SK-N-SH treated with all-trans-retinoic acid at 6 μM for 48 hours (cell line): ENCODE results near the gene SMCP.

Experiments
- ATAC-seq: fragments of 200-7000 bp; cut with Tn5 transposase; 3 replicates; pipeline ENCODE4 v1.9.1; 2020; ENCODE audit warnings: mild to moderate bottlenecking, moderate library complexity
- ARNTL ChIP-seq: fragments of 450-650 bp; formaldehyde crosslinking; IDR thresholded peaks from 2 replicates; pipeline ENCODE4 v1.5.0; 2020; ENCODE audit warnings: low read depth, mild to moderate bottlenecking, moderate library complexity, borderline replicate concordance
- BACH2 ChIP-seq: fragments of 250-450 bp; sonication (Bioruptor Pico); IDR thresholded peaks from 2 replicates; pipeline ENCODE4 v1.9.0; 2021; ENCODE audit warnings: mild to moderate bottlenecking, borderline replicate concordance
- CSDC2 ChIP-seq: fragments of 250-450 bp; sonication (Bioruptor Pico); IDR thresholded peaks from 2 replicates; pipeline ENCODE4 v1.5.0; 2020; ENCODE audit warnings: mild to moderate bottlenecking, moderate library complexity
- CSRNP3 ChIP-seq: fragments of 250-450 bp; sonication (Bioruptor Pico); IDR thresholded peaks from 2 replicates; pipeline ENCODE4 v1.5.1; 2021; ENCODE audit warnings: mild to moderate bottlenecking, moderate library complexity
- ESRRG ChIP-seq: fragments of 250-450 bp; sonication (Bioruptor Pico); IDR thresholded peaks from 2 replicates; pipeline ENCODE4 v1.6.1; 2021; ENCODE audit warnings: mild to moderate bottlenecking
- GLIS3 ChIP-seq: fragments of 250-450 bp; sonication (Bioruptor Pico); IDR thresholded peaks from 2 replicates; pipeline ENCODE4 v1.5.0; 2020; ENCODE audit warnings: mild to moderate bottlenecking, moderate library complexity
- ISL1 ChIP-seq: fragments of 250-450 bp; sonication (Bioruptor Pico); IDR thresholded peaks from 2 replicates; pipeline ENCODE4 v2.1.2; 2022; ENCODE audit warnings: mild to moderate bottlenecking, moderate library complexity
- OSR1 ChIP-seq: fragments of 250-450 bp; sonication (Bioruptor Pico); IDR thresholded peaks from 2 replicates; pipeline ENCODE4 v1.8.0; 2022; ENCODE audit warnings: moderate library complexity, mild to moderate bottlenecking, inconsistent platforms
- POU6F1 ChIP-seq: fragments of 250-450 bp; sonication (Bioruptor Pico); IDR thresholded peaks from 2 replicates; pipeline ENCODE4 v1.8.0; 2021; ENCODE audit warnings: low read depth, mild to moderate bottlenecking, moderate library complexity, borderline replicate concordance
- PPARA ChIP-seq: fragments of 250-450 bp; sonication (Bioruptor Pico); IDR thresholded peaks from 2 replicates; pipeline ENCODE4 v1.5.0; 2020; ENCODE audit warnings: mild to moderate bottlenecking, borderline replicate concordance
- RARB ChIP-seq: fragments of 250-450 bp; sonication (Bioruptor Pico); IDR thresholded peaks from 2 replicates; pipeline ENCODE4 v1.8.0; 2021; ENCODE audit warnings: mild to moderate bottlenecking, moderate library complexity
- SNAI2 ChIP-seq: fragments of 250-450 bp; sonication (Bioruptor Pico); IDR thresholded peaks from 2 replicates; pipeline ENCODE4 v1.5.0; 2020; ENCODE audit warnings: mild to moderate bottlenecking, moderate library complexity
- TCF4 ChIP-seq: fragments of 250-450 bp; sonication (Bioruptor Pico); IDR thresholded peaks from 2 replicates; pipeline ENCODE4 v1.8.0; 2021; ENCODE audit warnings: mild to moderate bottlenecking, moderate library complexity, borderline replicate concordance
- TOX ChIP-seq: fragments of 250-450 bp; sonication (Bioruptor Pico); IDR thresholded peaks from 2 replicates; pipeline ENCODE4 v1.8.0; 2021; ENCODE audit warnings: mild to moderate bottlenecking, moderate library complexity, borderline replicate concordance
- TSHZ2 ChIP-seq: fragments of 250-450 bp; sonication (Bioruptor Pico); IDR thresholded peaks from 2 replicates; pipeline ENCODE4 v1.5.0; 2020; ENCODE audit warnings: mild to moderate bottlenecking, moderate library complexity
- ZC3H10 ChIP-seq: fragments of 250-450 bp; sonication (Bioruptor Pico); IDR thresholded peaks from 2 replicates; pipeline ENCODE4 v1.5.1; 2021; ENCODE audit warnings: mild to moderate bottlenecking, moderate library complexity
- ZFP30 ChIP-seq: fragments of 450-650 bp; formaldehyde crosslinking; IDR thresholded peaks from 2 replicates; pipeline ENCODE4 v1.5.0; 2022; ENCODE audit warnings: mild to moderate bottlenecking, moderate library complexity
- ZNF565 ChIP-seq: fragments of 450-650 bp; formaldehyde crosslinking; conservative IDR thresholded peaks from 2 replicates; pipeline ENCODE4 v1.5.0; 2020; ENCODE audit warnings: low read depth, mild to moderate bottlenecking, moderate library complexity
- ZNF70 ChIP-seq: fragments of 450-650 bp; formaldehyde crosslinking; IDR thresholded peaks from 2 replicates; pipeline ENCODE4 v1.5.0; 2020; ENCODE audit warnings: mild to moderate bottlenecking, moderate library complexity
- ZNF8 ChIP-seq: fragments of 450-650 bp; formaldehyde crosslinking; IDR thresholded peaks from 2 replicates; pipeline ENCODE4 v1.5.0; 2020; ENCODE audit warnings: mild to moderate bottlenecking, moderate library complexity

Gene SMCP

GRCh38 chr1:152878042-152878441 is at the start of gene SMCP:
TSS of gene SMCP (plus strand) at chr1:152878322. CDS start at chr1:152884423, 6,101 bp downstream.
- no peak for ATAC-seq
- no peak for TF ChIP-seq TOX (CRISPR knock-in tag)
- no peak for TF ChIP-seq PPARA
- TF ChIP-seq RARB (CRISPR knock-in tag), result no peak
- no peak for TF ChIP-seq ISL1
- no peak for TF ChIP-seq ZNF565 (CRISPR knock-in tag)
- TF ChIP-seq CSRNP3 (CRISPR knock-in tag), result no peak
- TF ChIP-seq CSDC2 (CRISPR knock-in tag), result no peak
- no peak for TF ChIP-seq TSHZ2 (CRISPR knock-in tag)
- TF ChIP-seq OSR1, result no peak
- TF ChIP-seq ARNTL (CRISPR knock-in tag), result no peak
- no peak for TF ChIP-seq ZNF8
- TF ChIP-seq ZNF70 (CRISPR knock-in tag), result no peak
- TF ChIP-seq POU6F1 (CRISPR knock-in tag), result no peak

- TF ChIP-seq CSRNP3 (CRISPR knock-in tag), result no peak
- TF ChIP-seq ISL1, result no peak
- TF ChIP-seq ESRRG (CRISPR knock-in tag), result no peak
- no peak for TF ChIP-seq BACH2 (CRISPR knock-in tag)
- TF ChIP-seq ARNTL (CRISPR knock-in tag), result no peak
- no peak for TF ChIP-seq POU6F1 (CRISPR knock-in tag)
- TF ChIP-seq CSDC2 (CRISPR knock-in tag), result no peak
- no peak for TF ChIP-seq TOX (CRISPR knock-in tag)
- TF ChIP-seq TCF4 (CRISPR knock-in tag), result no peak
- no peak for TF ChIP-seq ZNF565 (CRISPR knock-in tag)
- TF ChIP-seq RARB (CRISPR knock-in tag), result no peak
- TF ChIP-seq ZNF70 (CRISPR knock-in tag), result no peak
- no peak for TF ChIP-seq OSR1
- no peak for TF ChIP-seq ZFP30 (CRISPR knock-in tag)
- no peak for TF ChIP-seq PPARA
- no peak for TF ChIP-seq TSHZ2 (CRISPR knock-in tag)
- no peak for TF ChIP-seq SNAI2 (CRISPR knock-in tag)
- no peak for TF ChIP-seq ZC3H10
- TF ChIP-seq GLIS3 (CRISPR knock-in tag), result no peak
- ATAC-seq, result no peak
These were observed 41.3 kb upstream of the SMCP start for GRCh38 chr1:152836870-152837269.
